GM21390 (cell line): Measurements from ENCODE around the gene AFF3.

ENCODE experiments used
- ATAC-seq: cut with Tn5 transposase; IDR thresholded peaks from one replicate; pipeline ENCODE4 v1.9.1; 2021; ENCODE audit not compliant: unreplicated experiment

The AFF3 gene

GRCh38 chr2:99725820-99726219 lies 416.6 kb downstream of the AFF3 start:
- ATAC-seq, result no peak

DNA sequence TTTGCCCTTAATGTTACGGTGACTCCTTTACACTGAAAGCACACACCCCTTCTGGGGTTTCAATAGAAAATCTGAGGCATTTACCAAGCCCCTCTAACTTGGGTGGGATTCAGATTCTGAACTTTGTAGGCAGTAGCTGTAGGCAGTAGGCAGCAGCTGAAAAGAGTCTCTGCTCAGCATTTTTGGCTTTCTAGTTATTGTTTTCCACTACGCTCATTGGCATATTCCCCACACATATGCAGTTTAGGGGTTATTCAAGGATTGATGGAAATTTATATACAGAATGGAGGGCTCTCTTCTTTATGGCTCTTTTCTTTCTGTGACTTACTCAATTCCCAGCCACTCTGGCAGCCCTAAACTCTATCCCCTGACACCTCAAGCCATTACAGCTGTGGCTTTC lies 419.9 kb downstream of the AFF3 start:
- no peak for ATAC-seq

DNA sequence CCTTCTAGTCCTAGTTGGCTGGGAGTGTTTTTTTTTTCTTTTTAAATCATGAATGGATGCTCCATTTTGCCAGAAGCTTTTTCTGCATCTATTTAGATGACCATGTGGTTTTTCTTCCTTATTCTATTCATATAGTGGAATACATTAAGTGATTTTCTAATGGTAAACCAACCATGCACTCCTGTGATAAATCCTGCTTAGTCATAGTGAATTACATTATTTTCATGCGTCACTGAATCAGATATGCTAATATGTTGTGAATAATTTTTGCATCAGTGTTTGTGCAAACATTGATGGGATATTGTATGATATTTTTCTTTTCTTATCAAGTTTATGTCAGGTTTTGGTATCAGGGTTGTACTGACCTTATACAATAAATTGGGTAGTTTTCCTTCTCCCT lies 423.3 kb downstream of the AFF3 start:
- ATAC-seq, result no peak

DNA sequence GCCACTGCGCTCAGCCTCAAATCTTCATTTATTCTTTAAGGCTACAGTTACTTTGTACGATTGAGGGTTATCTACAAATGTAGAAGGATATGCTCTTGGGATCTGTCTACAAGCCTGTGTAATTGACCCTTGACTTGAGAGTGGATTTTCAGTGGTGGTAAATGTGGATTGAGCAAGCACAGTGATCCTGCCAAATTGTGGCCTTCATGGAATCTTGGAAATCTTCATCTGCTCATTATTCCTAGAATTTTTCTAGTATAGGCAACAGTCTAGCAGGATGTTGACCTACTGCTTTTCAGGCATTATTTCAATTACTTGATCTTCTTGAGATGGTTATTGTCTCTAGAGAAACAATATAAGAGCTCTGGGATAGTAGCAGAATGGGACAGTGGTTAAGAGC lies 426.4 kb downstream of the AFF3 start:
- no peak for ATAC-seq

GRCh38 chr2:99714349-99714748 lies 428.0 kb downstream of the AFF3 start:
- no peak for ATAC-seq

- ATAC-seq, result no peak
Observed at GRCh38 chr2:99711144-99711543, 431.2 kb downstream of the AFF3 start.

GRCh38 chr2:99710721-99711120 lies 431.7 kb downstream of the AFF3 start:
- no peak for ATAC-seq

- no peak for ATAC-seq
Observed at GRCh38 chr2:99709229-99709628, 433.2 kb downstream of the AFF3 start.

DNA sequence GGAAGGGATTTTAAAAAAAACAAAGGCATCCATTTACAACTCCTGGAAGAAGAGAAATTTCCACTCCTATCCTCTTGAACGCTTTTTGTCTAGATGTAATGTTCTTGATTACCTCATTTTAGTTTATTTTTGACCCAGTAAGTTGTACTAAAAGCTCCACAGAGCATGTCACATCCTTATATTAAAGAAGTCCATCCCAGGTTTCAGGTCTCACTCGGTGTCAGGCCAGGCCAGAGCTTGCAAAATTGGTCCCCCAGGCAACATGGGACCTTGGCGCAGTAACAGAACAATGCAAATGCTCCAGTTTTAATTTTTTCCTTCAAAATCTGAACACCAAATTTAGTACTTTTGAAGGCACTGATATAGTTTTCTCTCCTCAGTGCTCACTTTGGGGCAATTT lies 434.2 kb downstream of the AFF3 start:
- ATAC-seq, result no peak

DNA sequence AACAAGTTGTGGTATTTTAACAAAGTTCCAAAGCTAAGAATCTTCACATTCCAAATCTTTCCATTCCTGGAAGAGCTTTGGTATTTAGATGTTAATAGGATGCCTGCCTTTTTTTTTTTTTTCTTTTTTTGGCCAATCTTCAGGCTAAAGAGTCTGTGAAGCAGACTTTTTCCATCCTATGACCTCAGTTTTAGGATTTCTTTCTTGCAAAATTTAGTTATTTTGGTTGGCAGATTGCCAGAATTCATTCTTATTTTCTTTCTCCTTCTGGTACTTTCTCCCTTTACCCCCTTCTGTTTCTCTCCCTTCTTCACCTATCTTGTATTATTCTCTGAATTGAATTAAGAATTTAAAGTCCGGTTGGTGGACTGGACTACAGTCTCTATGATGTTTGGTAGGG lies 434.8 kb downstream of the AFF3 start:
- ATAC-seq, result no peak

- no peak for ATAC-seq
Observed at GRCh38 chr2:99706735-99707134, 435.7 kb downstream of the AFF3 start.

- ATAC-seq, result no peak
Observed at GRCh38 chr2:99701503-99701902, 440.9 kb downstream of the AFF3 start.

DNA sequence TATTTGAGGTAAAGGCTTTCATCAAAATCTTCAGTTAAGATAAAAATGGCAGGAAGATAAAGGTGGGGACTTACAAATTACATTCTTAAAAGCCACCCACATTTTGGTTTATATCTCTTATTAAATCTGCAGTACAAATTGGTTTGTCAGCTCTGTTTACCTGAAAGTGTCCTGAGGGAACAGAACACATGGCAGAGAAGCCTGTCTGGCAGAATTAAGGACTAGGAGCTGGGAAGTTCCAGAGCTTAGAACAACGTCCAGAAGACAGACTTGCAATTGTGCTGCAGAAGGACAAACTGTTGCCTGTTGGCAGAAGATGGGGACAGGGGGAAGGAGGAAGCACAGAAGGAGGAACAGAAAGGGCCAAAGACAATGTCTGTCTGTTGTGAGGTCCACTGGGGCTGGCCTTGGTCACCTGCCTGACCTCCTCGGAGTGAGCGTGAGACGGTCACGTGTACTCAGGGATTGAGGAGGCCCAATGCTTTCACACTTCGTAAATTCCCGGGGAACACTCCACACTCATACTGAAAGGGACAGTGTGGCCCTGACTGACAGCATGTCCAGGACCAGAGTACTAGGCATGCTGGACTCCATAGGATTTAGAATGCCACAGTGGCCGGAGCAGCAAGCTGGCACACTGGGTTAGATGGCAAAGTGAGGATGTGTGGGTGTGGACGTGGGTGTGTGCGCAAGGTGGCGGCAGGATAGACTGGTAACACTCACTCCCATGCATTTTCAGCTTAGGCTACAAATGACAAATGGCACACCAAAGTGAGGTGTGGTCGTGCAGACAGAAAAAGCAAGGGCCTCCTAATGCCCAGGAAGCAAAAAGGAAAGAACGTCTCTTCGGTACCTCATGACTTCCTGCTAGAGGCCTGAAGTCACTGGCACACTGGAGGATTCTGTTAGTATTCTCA lies 441.6 kb downstream of the AFF3 start:
- ATAC-seq, result no peak

- ATAC-seq, result no peak
Observed at GRCh38 chr2:99698896-99699295, 443.5 kb downstream of the AFF3 start.

GRCh38 chr2:99697811-99698568 lies 444.4 kb downstream of the AFF3 start:
- ATAC-seq, result no peak

- ATAC-seq, result no peak
Observed at GRCh38 chr2:99695944-99696253, 446.5 kb downstream of the AFF3 start.

GRCh38 chr2:99695130-99695943 lies 447.1 kb downstream of the AFF3 start:
- no peak for ATAC-seq

DNA sequence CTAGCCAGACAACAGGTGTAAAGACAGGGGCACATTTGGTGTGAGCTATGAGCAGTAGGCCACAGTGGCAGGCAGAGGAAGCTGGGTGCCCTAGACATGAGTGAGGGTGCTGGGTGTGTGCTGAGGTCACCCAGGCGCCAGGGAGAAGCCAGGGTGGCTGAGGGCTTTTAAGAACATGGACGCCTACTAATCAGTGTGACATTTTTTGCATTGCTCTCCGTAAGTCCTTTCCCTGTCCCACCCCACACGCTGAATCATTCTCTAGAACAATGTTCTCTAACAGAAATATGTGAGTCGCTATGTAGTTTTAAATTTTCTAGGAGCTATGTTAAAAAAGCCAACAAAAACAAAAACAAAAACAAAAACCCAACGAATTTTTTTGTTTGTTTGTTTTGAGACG lies 448.1 kb downstream of the AFF3 start:
- ATAC-seq, result no peak

- ATAC-seq, result no peak
Observed at GRCh38 chr2:99692785-99693184, 449.6 kb downstream of the AFF3 start.

DNA sequence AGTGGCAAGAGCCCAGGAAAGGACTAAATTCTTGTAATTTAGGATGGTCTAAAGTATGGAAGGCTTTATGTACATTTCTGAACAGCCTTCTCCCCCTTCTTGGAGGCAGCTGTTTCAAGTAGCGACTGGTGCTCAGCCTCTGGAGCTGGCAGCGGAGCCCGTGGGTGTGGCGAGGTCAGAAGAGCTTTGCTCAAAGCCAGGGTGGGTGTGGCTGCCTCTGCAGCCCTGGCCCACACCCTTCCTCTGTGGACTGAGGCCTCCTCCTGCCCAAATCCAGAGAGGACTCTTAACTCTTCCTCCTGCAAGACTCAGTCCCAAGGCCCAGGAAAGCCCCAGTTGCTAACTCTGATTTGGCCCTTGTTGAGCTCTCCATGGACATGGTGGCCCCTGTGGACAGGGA lies 450.5 kb downstream of the AFF3 start:
- ATAC-seq, result no peak

DNA sequence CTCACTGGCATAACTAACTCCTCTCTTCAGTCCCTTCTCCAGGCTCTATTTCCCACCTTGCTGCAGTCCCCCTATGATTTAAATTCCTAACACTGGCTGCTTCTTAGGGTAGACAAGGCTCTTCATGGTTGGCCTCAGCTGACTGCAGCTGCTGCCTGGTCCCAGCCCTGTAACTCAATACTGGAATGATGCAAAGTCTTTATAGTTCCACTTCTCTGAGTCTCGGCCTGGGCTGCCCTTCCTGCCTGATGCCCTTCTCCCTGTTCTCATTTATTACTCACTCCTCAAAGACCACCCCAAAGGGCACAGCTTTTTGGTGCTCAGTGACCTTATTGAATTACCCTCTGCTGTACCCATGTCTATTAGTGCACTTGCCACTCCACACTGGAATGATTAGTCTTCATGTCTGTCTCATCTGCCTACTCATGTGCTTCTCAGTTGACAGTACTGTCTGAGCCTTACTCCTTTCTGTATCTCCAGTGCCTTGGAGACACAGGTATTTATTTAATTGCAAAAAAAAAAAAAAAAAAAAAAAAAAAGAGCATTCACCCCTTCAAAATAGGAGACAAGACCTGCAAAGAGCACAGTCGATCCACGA lies 453.1 kb downstream of the AFF3 start:
- ATAC-seq, result no peak
